ENCODE data around the gene VILL.

Gene VILL

DNA sequence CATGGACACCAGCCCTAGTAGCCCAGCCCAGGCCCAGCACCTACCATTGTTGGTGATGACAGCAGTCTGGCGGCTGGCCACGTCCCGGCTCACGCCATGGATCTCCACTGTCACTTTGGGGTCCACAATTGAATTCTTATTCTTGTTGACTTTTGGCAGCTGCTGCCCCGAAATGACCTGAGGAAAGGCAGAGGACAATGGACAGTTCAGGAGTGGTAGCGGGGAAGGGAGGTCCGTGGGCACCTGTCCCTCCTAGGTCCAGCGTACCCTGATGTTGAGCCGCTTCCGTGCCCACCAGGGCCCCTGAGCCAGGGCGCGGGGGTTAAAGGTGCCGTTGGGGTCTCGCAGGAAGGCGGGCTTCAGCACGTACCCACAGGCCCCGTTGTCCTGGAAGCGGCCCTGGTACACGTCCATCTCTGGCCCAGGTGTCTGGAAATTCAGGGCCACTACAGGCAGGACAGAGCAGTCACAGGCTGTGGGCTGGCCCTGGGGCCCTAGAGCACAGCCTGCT lies 17.7 kb downstream of the VILL start:
- no peak overlapping the region for H2AFZ ChIP-seq (ENCODE audit: low read length, unreplicated experiment)
- H3K4me1 ChIP-seq (ENCODE audit: control insufficient read depth, insufficient read depth, low read length, unreplicated experiment): no peaks in the 10 kb centered on the region
- peaks cover 4% of the 10 kb centered on the region; the same call in 1 of the 2 replicates for H3K36me3 ChIP-seq (ENCODE audit: insufficient read depth, low read length)
- no peak overlapping the region for H3K4me3 ChIP-seq (ENCODE audit: low read depth, low read length)
- no peaks in the 10 kb centered on the region for H3K79me2 ChIP-seq (ENCODE audit: control insufficient read depth, insufficient read depth, low read length, unreplicated experiment)
- H3K27ac ChIP-seq (ENCODE audit: low read depth, low read length): no peak overlapping the region
- H3K27me3 ChIP-seq (ENCODE audit: insufficient read depth, low read length): no peaks in the 10 kb centered on the region

DNA sequence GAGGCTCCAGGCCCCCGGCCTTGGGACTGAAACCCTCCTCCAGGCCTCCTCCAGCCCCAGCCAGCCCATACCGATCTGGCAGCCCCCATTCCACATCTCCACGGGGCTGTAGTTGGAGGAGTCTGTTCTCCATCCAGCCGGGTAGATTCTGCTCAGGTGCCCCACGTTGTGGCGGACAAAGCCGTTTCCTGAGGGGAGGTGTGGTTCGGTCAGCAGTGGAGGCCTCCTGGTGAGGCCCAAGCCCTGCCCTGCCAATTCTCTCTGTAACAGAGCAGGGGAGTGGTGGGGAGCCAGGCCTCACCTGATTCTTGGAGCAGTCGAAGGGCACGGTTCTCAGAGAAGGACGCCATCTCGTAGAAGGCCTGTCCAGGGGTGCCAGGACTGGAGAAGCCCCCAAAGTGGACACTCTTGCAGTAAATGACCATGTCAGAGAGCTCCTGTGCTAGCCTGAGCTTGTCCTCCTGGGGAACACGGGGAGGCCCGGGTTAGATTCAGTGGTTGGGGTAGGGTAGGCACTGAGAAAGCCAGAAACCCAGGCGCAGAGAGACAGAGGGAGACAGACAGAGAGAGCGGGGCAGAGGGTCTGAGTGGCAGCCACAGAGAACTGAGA lies 18.5 kb downstream of the VILL start:
- H3K36me3 ChIP-seq (ENCODE audit: insufficient read depth, low read length): peaks cover 4% of the 10 kb centered on the region; the same call in 1 of the 2 replicates
- no peaks in the 10 kb centered on the region for H3K27me3 ChIP-seq (ENCODE audit: insufficient read depth, low read length)
- no peaks in the 10 kb centered on the region for H3K79me2 ChIP-seq (ENCODE audit: control insufficient read depth, insufficient read depth, low read length, unreplicated experiment)
- no peaks in the 10 kb centered on the region for H3K4me1 ChIP-seq (ENCODE audit: control insufficient read depth, insufficient read depth, low read length, unreplicated experiment)
- no peak overlapping the region for H3K27ac ChIP-seq (ENCODE audit: low read depth, low read length)
- no peak overlapping the region for H3K4me3 ChIP-seq (ENCODE audit: low read depth, low read length)
- H2AFZ ChIP-seq (ENCODE audit: low read length, unreplicated experiment): no peak overlapping the region

DNA sequence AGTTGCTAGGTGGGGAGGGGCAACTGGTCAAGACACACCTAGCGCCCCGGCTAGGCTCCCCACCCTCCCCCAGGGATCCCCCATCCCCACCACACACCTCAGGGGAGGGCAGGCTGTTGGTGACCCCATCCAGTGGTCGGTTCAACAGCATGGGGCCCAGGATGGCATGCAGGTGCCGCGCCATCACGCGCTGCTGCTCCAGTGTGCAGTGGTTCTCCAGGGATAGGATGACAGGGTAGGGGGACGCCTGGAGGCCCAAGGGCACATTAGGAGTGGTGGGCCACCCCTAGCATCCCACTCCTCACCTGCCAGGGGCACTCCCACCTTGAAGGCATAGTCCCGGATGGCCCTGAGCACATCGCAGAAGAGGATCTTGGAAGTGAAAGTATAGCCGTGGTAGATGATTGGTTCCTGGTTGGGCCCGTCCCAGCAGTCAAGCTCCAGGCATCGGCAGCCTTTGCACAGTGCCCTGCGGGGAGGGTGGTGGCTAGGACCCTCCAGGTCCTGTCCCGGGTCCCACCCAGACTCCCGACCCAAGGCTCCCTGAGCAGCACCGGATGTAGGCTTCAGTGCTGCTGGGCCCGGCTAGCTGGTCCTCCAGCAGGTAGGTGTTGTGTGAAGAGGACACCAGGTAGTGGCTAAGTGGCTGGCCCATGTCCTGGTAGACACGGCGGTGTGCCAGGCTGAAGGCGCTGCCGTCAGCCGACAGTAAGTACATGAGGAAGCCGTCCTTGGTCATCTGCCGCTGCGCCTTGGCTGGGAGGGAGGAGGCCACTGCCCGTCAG lies 19.4 kb downstream of the VILL start:
- Histone ChIP-seq H3K27ac (ENCODE audit: low read depth, low read length) (no peak overlapping the region), H3K4me3 (ENCODE audit: low read depth, low read length) (no peak overlapping the region), H2AFZ (ENCODE audit: low read length, unreplicated experiment) (no peak overlapping the region), H3K27me3 (ENCODE audit: insufficient read depth, low read length) (no peaks in the 10 kb centered on the region), H3K79me2 (ENCODE audit: control insufficient read depth, insufficient read depth, low read length, unreplicated experiment) (no peaks in the 10 kb centered on the region), H3K4me1 (ENCODE audit: control insufficient read depth, insufficient read depth, low read length, unreplicated experiment) (no peaks in the 10 kb centered on the region), H3K36me3 (ENCODE audit: insufficient read depth, low read length) (peaks cover 7% of the 10 kb centered on the region)

DNA sequence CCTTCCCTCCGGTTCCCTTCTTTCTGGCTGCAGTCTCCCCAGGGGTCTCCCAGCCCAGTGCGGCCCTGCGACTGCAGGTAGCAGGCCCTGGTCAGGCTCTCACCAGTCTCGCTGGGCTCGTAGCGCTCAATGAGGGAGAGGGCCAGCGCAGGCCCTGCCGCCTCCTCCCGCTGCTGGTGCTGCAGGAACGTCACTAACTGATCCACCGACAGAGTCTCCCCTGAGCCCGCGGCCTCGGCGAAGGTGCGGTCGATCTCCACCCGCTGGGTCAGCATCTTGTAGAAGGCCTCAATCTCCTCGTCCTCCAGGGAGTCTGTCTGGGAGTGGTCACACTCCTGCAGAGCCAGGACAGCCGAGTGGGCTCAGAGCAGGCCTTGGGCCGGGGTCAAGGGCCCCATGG lies 20.5 kb downstream of the VILL start:
- Histone ChIP-seq H3K79me2 (ENCODE audit: control insufficient read depth, insufficient read depth, low read length, unreplicated experiment) (no peaks in the 10 kb centered on the region), H3K27me3 (ENCODE audit: insufficient read depth, low read length) (no peaks in the 10 kb centered on the region), H3K4me1 (ENCODE audit: control insufficient read depth, insufficient read depth, low read length, unreplicated experiment) (no peaks in the 10 kb centered on the region), H3K36me3 (ENCODE audit: insufficient read depth, low read length) (peaks cover 18% of the 10 kb centered on the region), H3K27ac (ENCODE audit: low read depth, low read length) (no peak overlapping the region), H2AFZ (ENCODE audit: low read length, unreplicated experiment) (no peak overlapping the region), H3K4me3 (ENCODE audit: low read depth, low read length) (no peak overlapping the region)

DNA sequence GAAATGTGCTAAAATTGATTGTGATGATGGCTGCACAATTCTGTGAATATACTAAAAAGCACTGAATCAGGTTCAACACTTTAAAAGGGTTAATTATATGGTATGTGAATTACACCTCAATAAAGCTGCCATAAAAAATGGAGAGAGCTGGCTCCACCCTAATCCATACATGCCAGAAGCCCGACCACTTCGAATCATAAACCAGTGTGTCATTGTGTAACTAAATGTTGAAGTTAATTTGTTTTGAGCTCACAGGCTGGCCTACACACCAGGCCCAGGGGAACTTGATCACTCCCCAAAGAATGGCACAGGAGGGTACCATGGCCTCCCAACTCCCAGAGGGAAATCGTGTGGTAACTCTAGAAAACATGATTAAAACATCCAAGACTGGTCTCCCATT lies 24.9 kb downstream of the VILL start:
- H2AFZ ChIP-seq (ENCODE audit: low read length, unreplicated experiment): no peak overlapping the region
- no peaks in the 10 kb centered on the region for H3K27me3 ChIP-seq (ENCODE audit: insufficient read depth, low read length)
- no peak overlapping the region for H3K4me3 ChIP-seq (ENCODE audit: low read depth, low read length)
- H3K4me1 ChIP-seq (ENCODE audit: control insufficient read depth, insufficient read depth, low read length, unreplicated experiment): no peaks in the 10 kb centered on the region
- no peaks in the 10 kb centered on the region for H3K79me2 ChIP-seq (ENCODE audit: control insufficient read depth, insufficient read depth, low read length, unreplicated experiment)
- peaks cover 21% of the 10 kb centered on the region for H3K36me3 ChIP-seq (ENCODE audit: insufficient read depth, low read length)
- H3K27ac ChIP-seq (ENCODE audit: low read depth, low read length): no peak overlapping the region

DNA sequence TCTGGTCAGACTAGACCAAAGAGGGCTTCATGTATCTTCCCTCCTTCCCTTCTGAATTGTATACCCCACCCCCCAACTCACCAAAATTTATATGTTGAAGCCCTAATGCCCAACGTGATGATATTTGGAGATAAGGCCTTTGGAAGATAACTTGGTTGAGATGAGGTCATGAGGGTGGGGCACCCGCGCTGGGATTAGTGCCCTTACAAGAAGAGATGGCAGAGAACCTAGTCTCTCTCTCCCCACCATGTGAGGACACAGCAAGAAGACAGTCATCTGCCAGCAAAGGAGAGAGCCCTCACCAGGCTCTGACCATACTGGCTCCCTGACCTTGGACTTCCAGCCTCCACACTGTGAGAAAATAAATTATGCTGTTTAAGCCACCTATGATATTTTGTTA lies 25.4 kb downstream of the VILL start:
- Histone ChIP-seq H3K79me2 (ENCODE audit: control insufficient read depth, insufficient read depth, low read length, unreplicated experiment) (no peaks in the 10 kb centered on the region), H3K27me3 (ENCODE audit: insufficient read depth, low read length) (no peaks in the 10 kb centered on the region), H3K27ac (ENCODE audit: low read depth, low read length) (no peak overlapping the region), H3K4me1 (ENCODE audit: control insufficient read depth, insufficient read depth, low read length, unreplicated experiment) (no peaks in the 10 kb centered on the region), H3K36me3 (ENCODE audit: insufficient read depth, low read length) (peaks cover 21% of the 10 kb centered on the region), H3K4me3 (ENCODE audit: low read depth, low read length) (no peak overlapping the region), H2AFZ (ENCODE audit: low read length, unreplicated experiment) (no peak overlapping the region)

DNA sequence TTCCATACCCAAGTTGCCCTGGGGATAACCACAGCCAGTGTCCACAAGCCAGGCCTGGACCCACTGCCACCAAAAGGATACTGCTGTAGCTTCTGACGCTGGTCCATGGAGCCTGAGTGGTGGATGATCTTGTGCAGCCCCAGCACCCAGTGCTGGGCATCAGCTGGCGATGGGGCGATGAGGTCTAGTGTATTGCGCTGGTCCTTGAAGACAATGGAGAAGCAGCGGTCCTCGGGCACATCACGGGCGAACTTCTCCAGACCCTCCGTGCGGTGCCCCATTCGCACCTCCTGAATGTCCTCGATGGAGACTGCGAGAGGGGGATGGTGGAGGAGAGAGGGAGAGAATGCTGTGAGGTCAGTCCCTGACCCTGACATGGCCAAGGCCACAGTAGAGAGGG lies 25.8 kb downstream of the VILL start:
- Histone ChIP-seq H3K79me2 (ENCODE audit: control insufficient read depth, insufficient read depth, low read length, unreplicated experiment) (no peaks in the 10 kb centered on the region), H3K36me3 (ENCODE audit: insufficient read depth, low read length) (peaks cover 21% of the 10 kb centered on the region), H3K4me1 (ENCODE audit: control insufficient read depth, insufficient read depth, low read length, unreplicated experiment) (no peaks in the 10 kb centered on the region), H3K4me3 (ENCODE audit: low read depth, low read length) (no peak overlapping the region), H3K27me3 (ENCODE audit: insufficient read depth, low read length) (no peaks in the 10 kb centered on the region), H2AFZ (ENCODE audit: low read length, unreplicated experiment) (no peak overlapping the region), H3K27ac (ENCODE audit: low read depth, low read length) (no peak overlapping the region)

DNA sequence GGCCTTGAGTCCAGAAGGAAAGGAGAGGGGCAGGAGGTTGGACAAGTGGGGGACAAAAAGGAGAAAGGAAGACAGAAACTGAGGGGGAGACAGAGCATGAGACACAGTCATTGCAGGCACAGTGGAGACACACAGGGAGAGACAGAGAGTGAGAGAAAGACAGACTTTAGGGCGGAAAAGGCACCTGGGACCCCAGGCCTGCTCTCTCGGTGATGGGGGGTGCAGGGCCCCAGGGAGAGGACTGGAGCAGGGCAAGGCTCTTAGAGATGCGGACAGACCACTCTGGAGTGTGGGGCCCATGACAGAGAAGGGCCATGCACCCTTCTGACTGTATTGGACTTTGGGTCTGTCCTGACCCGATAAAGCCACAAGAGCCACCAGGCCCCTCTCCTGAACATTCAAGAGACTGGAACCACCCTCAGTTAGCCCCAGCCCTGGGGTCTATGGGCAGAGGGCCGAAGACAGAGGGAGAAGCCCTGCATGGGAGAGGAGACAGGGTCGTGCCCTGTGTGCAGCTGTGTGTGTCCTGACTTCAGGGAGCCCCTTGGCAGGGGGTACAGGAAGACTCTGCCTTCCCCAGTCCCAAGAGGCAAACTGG lies 26.4 kb downstream of the VILL start:
- no peak overlapping the region for H2AFZ ChIP-seq (ENCODE audit: low read length, unreplicated experiment)
- H3K27me3 ChIP-seq (ENCODE audit: insufficient read depth, low read length): no peaks in the 10 kb centered on the region
- no peak overlapping the region for H3K27ac ChIP-seq (ENCODE audit: low read depth, low read length)
- H3K4me3 ChIP-seq (ENCODE audit: low read depth, low read length): no peak overlapping the region
- H3K4me1 ChIP-seq (ENCODE audit: control insufficient read depth, insufficient read depth, low read length, unreplicated experiment): no peaks in the 10 kb centered on the region
- H3K79me2 ChIP-seq (ENCODE audit: control insufficient read depth, insufficient read depth, low read length, unreplicated experiment): no peaks in the 10 kb centered on the region
- H3K36me3 ChIP-seq (ENCODE audit: insufficient read depth, low read length): peaks cover 21% of the 10 kb centered on the region

DNA sequence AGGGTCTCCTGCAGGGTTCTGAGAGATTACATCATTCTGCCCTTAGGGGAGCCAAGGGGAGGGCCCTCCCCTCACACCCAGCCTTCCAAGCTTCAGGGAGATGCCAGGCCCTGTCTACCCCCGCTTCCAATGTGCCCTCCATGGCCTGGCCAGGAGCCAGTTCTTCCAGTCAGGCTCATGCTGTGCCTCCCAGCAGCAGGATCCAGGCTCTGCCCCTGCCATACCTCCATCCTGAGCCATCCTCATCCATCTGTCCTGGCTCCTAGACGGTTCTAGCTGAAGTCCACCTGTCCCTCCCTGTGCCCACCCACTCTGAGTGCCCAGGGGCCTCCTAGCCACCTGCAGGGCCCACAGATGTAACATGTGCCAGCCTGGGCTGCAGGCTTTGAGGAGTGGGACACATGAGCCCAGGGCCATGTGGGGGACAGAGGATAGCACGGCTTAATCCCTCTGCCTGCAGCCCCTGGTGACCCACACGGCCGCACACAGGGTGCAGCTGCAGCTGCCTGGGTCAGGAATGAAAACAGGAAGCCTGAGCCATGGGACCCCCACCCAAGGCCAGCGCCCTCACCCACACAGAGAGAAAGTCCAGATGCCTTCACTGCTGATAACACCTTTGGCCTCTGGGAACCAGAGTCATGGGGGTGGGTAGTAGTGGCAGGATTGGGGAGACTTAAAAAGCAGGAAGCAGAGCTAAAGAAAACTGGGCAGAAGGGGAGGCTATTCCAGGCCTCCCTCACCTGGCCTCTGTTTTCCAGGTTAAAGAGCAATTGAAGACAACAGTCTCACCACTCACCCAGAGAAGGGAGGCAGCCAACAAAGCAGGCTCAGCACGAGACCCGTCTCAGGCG lies 27.1 kb downstream of the VILL start:
- peaks cover 21% of the 10 kb centered on the region for H3K36me3 ChIP-seq (ENCODE audit: insufficient read depth, low read length)
- no peak overlapping the region for H3K4me3 ChIP-seq (ENCODE audit: low read depth, low read length)
- H3K27ac ChIP-seq (ENCODE audit: low read depth, low read length): no peak overlapping the region
- H2AFZ ChIP-seq (ENCODE audit: low read length, unreplicated experiment): no peak overlapping the region
- H3K4me1 ChIP-seq (ENCODE audit: control insufficient read depth, insufficient read depth, low read length, unreplicated experiment): no peaks in the 10 kb centered on the region
- H3K27me3 ChIP-seq (ENCODE audit: insufficient read depth, low read length): no peaks in the 10 kb centered on the region
- H3K79me2 ChIP-seq (ENCODE audit: control insufficient read depth, insufficient read depth, low read length, unreplicated experiment): no peaks in the 10 kb centered on the region

Data from ACC112 (cell line).